Measurements from ENCODE around the gene PPARA. TPM values are rescaled to one million over a fixed set of nuclear protein-coding genes. Genes with fewer than 3 reads are reported as not detected.

The PPARA gene
- polyA plus RNA-seq, 1 of the 3 experiments (the other 2 are of a cell fraction): 4.5 TPM

- CTCF ChIA-PET: interaction anchor here (0.6 to 5.0 kb wide), 29 partner anchors 9 to 572 kb away, joined by 3 to 69 read pairs (median 5); partner anchors contain the start of gene GTSE1
- Histone ChIP-seq H4K20me1 (ENCODE audit: insufficient read depth) (peaks cover 17% of the 10 kb centered on the region), H3K4me1 (ENCODE audit: control insufficient read depth in 1 of 2, insufficient read depth in 2 of 2, low read depth in 1 of 2, low read length in 1 of 2) (peaks cover 0 to 25% of the 10 kb centered on the region in 2 experiments; a peak in 1 of 4 replicates), H3K4me3 (ENCODE audit: low read depth in 2 of 2, low read length in 1 of 2) (no peak overlapping the region), H3K9me2 (no peaks in the 10 kb centered on the region), H3K27ac (ENCODE audit: low read depth in 2 of 2, low read length in 1 of 2) (no peak overlapping the region), H2AFZ (ENCODE audit: low read depth) (no peak overlapping the region), H3K79me2 (ENCODE audit: insufficient read depth) (no peaks in the 10 kb centered on the region), H3K27me3 (ENCODE audit: insufficient read depth) (no peaks in the 10 kb centered on the region), H3K9ac (no peak overlapping the region), H3K4me2 (no peak overlapping the region), H3K36me3 (replicated peaks in 1 of 2; ENCODE audit: control insufficient read depth in 1 of 2, insufficient read depth in 2 of 2, low read length in 1 of 2) (no peaks in the 10 kb centered on the region), H3K9me3 (no peaks in the 10 kb centered on the region), H3F3A (replicated peaks; ENCODE audit: insufficient read depth) (peaks cover 24% of the 10 kb centered on the region)
- no peak for DNase-seq
- TF ChIP-seq YY1 (IDR thresholded peaks at IDR 0.05; ENCODE audit: low read depth) (no peak), FOSL2 (IDR thresholded peaks at IDR 0.05; ENCODE audit: borderline replicate concordance, low read depth) (no peak), RCOR1 (IDR thresholded peaks at IDR 0.05; ENCODE audit: low read length) (no peak), REST (IDR thresholded peaks at IDR 0.05; ENCODE audit: low read depth, low read length) (no peak)
- TF ChIP-seq, protein P1, sequence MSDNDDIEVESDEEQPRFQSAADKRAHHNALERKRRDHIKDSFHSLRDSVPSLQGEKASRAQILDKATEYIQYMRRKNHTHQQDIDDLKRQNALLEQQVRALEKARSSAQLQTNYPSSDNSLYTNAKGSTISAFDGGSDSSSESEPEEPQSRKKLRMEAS (IDR thresholded peaks at IDR 0.05; ENCODE audit: low read depth): no peak
- 53% methylated on average over 8 of the region's 19 CpGs for WGBS (ENCODE audit: low lambda C conversion rate)
- POLR2A ChIA-PET: interaction anchor here (0.5 kb wide), 1 partner anchor 9 kb away, joined by 3 read pairs; no protein-coding TSS in a partner anchor
Observed at GRCh38 chr22:46122980-46123693, 27.2 kb upstream of the PPARA start.

GRCh38 chr22:46123694-46124382, 26.5 kb upstream of the PPARA start:
- peaks cover 17% of the 10 kb centered on the region for H3F3A ChIP-seq (replicated peaks; ENCODE audit: insufficient read depth)
- no peak for TF ChIP-seq RCOR1 (IDR thresholded peaks at IDR 0.05; ENCODE audit: low read length)
- TF ChIP-seq, protein P1 (IDR thresholded peaks at IDR 0.05; ENCODE audit: low read depth): no peak
- no peak for TF ChIP-seq NFIC (IDR thresholded peaks at IDR 0.05; ENCODE audit: borderline replicate concordance)
- no peak for TF ChIP-seq RFX5 (IDR thresholded peaks at IDR 0.05; ENCODE audit: low read length)
- no peak for TF ChIP-seq FOXM1 (IDR thresholded peaks at IDR 0.05; ENCODE audit: low read depth)
- TF ChIP-seq USF1 (IDR thresholded peaks at IDR 0.05; ENCODE audit: borderline replicate concordance, low read depth): no peak
- ChIA-PET CTCF (interaction anchor here (1.3 to 3.1 kb wide), 3 partner anchors 118 to 129 kb away, joined by 4 to 12 read pairs (median 5); no protein-coding TSS in a partner anchor), POLR2A (interaction anchor here (0.5 kb wide), 1 partner anchor 10 kb away, joined by 3 read pairs; no protein-coding TSS in a partner anchor)
- WGBS (ENCODE audit: low lambda C conversion rate): 74% methylated on average over 5 of the region's 15 CpGs
- no peaks in the 10 kb centered on the region for H3K27me3 ChIP-seq (ENCODE audit: insufficient read depth)
- no peaks in the 10 kb centered on the region for H3K9me2 ChIP-seq
- DNase-seq: no peak
- no peak overlapping the region for H3K4me3 ChIP-seq (ENCODE audit: low read depth in 2 of 2, low read length in 1 of 2)
- peaks cover 0 to 22% of the 10 kb centered on the region in 2 experiments; a peak in 1 of 4 replicates for H3K4me1 ChIP-seq (ENCODE audit: control insufficient read depth in 1 of 2, insufficient read depth in 2 of 2, low read depth in 1 of 2, low read length in 1 of 2)
- H4K20me1 ChIP-seq (ENCODE audit: insufficient read depth): peaks cover 10% of the 10 kb centered on the region
- no peaks in the 10 kb centered on the region for H3K36me3 ChIP-seq (replicated peaks in 1 of 2; ENCODE audit: control insufficient read depth in 1 of 2, insufficient read depth in 2 of 2, low read length in 1 of 2)
- H3K4me2 ChIP-seq: no peak overlapping the region
- H3K9ac ChIP-seq: no peak overlapping the region
- H3K27ac ChIP-seq (ENCODE audit: low read depth in 2 of 2, low read length in 1 of 2): no peak overlapping the region
- H3K79me2 ChIP-seq (ENCODE audit: insufficient read depth): no peaks in the 10 kb centered on the region
- H2AFZ ChIP-seq (ENCODE audit: low read depth): no peak overlapping the region
- H3K9me3 ChIP-seq: no peaks in the 10 kb centered on the region
